ENCODE data around the gene PTPRN2.
A peak's percentile ranks its signal among the peaks of the same experiment; 100 is the strongest.
"Not testable (repeated sequence)": the region's sequence is repeated elsewhere in the genome, so short reads cannot be mapped to it uniquely, and the experiment has no call there.

Gene PTPRN2

GRCh38 chr7:158587162-158588084, at the start of gene PTPRN2:
PTPRN2 (minus strand) TSS chr7:158587823.
- peak; percentile 49 to 53 for DNase-seq (ENCODE audit: low read depth in 2 of 2)

DNA sequence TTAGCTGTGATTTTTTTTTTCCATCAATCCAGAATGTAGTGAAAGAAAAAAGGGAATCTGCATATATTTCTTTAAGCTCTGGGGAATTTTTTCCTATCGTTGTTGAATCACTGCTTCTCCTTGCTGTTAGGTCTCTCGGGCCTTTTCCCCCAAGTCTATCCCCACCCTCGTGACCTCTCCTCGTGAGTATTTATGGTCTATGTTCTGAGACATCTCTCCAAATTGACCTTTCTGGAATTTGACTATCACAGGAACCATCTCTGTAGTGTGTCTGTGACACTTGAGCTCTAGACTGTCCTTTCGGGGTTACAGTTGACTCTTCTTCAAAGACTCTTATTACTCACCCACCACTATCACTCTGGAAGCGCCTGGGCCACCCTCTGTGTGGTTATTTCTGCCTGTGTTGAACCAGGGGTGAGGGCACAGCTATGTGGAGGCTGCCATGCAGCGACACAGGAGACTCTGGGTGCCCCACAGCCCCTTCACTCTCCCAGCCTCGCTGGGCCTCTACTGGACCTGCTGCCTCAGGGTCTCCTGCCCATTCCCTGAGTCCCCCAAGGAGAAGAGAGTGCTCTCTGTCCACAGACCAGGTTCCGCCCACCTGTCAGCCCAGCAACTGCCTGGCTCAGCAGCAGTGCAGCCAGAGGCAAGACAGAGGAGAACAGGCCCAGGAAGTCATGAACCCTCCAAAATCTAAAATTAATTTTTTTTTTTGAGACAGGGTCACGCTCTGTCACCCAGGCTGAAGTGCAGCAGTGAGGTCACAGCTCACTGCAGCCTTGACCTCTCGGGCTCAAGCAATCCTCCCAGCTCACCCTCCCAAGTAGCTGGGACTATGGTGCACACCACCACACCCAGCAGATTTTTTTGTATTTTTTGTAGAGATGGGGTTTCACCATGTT, 45.7 kb upstream of the PTPRN2 start:
- DNase-seq (ENCODE audit: low read depth in 2 of 2), result no peak

- no peak for DNase-seq (ENCODE audit: low read depth in 2 of 2)
Observed at GRCh38 chr7:158631574-158632195, 44.1 kb upstream of the PTPRN2 start.

- not testable (repeated sequence) for DNase-seq (ENCODE audit: low read depth in 2 of 2)
Observed at GRCh38 chr7:158626289-158626688, 38.7 kb upstream of the PTPRN2 start.

- DNase-seq (ENCODE audit: low read depth in 2 of 2), result no peak
Observed at GRCh38 chr7:158623241-158623640, 35.6 kb upstream of the PTPRN2 start.

GRCh38 chr7:158620839-158621441, 33.3 kb upstream of the PTPRN2 start:
- DNase-seq (ENCODE audit: low read depth in 2 of 2), result no peak

DNA sequence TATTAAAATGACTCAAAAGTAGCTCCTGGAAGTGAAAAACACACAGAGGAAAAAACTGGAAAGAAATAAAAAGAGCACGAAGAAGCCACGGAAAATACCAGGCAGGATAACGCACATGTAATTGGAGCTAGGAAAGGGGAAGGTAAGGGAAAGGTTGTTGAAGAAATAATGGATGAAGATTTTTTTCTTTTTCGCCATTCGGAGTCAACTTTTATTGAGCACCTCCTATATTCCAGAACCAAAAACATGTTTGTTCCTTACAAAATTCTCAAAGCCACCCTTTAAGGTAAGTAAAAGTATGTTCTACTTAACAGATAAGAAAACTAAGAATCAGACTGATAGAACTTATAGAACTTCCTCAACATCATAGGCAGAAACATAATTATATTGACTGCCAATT, 32.8 kb upstream of the PTPRN2 start:
- no peak for DNase-seq (ENCODE audit: low read depth in 2 of 2)

DNA sequence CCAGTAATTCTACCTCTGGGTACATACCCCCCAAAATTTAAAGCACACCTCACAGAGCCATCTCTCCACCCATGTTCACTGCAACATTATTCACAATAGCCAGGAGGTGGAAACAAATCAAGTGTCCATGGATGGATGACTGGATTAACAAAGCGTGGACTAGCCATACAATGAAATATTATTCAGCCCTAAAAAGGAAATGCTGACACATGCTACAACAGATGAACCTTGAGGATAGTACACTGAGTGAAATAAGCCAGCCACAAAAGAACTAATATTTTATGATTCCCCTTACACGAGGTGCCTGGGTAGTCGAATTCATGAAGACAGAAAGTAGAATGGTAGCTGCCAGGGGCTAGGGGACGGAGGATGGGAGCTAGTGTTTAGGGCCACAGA, 31.1 kb upstream of the PTPRN2 start:
- no peak for DNase-seq (ENCODE audit: low read depth in 2 of 2)

GRCh38 chr7:158617737-158618128, 30.1 kb upstream of the PTPRN2 start:
- no peak for DNase-seq (ENCODE audit: low read depth in 2 of 2)

GRCh38 chr7:158616050-158616449, 28.4 kb upstream of the PTPRN2 start:
- no peak for DNase-seq (ENCODE audit: low read depth in 2 of 2)

DNA sequence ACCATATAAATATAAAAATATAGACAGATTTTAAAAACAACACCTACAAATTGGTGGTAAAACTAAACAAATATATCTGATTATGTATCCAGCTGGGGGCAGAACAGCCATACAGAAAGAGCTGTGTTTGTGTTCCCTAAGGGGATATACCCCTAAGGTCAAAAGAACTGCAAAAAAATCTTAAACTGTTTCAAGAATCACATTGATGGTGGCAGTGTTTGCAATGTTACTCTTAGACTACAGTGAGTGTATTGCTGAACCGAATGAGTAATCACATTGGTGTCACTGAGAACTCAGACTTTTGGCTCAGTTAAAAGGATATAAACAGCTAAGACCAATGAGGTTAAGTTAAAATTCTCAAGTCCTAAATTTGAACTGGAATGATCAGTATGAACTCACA, 27.1 kb upstream of the PTPRN2 start:
- no peak for DNase-seq (ENCODE audit: low read depth in 2 of 2)

DNA sequence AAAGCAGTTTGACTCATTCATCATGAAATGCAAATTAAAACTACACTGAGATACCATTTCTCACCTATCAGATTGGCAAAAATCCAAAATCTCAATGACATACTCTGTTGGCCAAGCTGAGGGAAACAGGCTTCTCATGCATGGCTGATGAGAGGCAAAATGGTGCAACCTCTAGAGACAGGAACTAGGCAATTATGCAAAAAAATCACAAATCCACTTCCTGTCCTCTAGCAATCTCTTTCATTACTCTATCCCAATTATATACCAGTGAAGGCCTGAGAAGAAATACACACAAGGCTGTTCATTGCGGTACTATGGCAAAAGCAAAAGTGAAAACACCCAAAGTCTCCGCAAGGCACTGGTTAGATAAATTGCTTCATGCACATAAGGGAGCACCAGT, 25.9 kb upstream of the PTPRN2 start:
- DNase-seq (ENCODE audit: low read depth in 2 of 2), result no peak

- DNase-seq (ENCODE audit: low read depth in 2 of 2), result no peak
Observed at GRCh38 chr7:158612546-158612945, 24.9 kb upstream of the PTPRN2 start.

GRCh38 chr7:158611541-158611940, 23.9 kb upstream of the PTPRN2 start:
- no peak for DNase-seq (ENCODE audit: low read depth in 2 of 2)

DNA sequence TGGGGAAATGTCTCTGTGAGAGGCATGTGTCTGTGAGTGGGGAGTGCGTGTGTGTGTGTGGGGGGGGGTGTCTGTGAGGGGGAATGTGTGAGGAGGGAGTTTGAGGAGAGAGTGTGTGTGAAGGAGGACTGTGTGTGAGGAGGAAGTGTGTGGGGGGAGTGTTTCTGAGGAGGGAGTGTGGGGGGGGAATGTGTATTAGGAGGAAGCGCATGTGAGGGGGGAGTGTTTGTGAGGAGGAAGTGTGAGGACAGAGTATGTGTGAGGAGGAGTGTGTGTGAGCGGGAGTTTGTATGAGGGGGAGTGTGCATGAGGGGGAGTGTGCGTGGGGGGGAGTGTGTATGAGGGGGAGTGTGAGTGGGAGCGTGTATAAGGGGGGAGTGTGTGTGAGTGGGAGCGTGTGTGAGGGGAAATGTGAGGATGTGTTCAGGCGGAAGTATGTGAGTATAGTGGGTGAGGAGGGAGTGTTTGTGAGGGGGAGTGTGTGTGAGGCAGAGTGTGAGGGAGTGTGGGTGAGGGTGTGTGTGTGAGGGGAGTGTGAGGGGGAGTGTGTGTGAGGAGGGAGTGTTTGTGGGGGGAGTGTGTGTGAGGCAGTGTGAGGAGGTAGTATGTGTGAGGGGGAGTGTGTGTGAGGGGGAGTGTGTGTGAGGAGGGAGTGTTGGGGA, 21.8 kb upstream of the PTPRN2 start:
- no peak for DNase-seq (ENCODE audit: low read depth in 2 of 2)

GRCh38 chr7:158607563-158607962, 19.9 kb upstream of the PTPRN2 start:
- DNase-seq (ENCODE audit: low read depth in 2 of 2), result no peak

- DNase-seq (ENCODE audit: low read depth in 2 of 2), result no peak
Observed at GRCh38 chr7:158606671-158607424, 19.2 kb upstream of the PTPRN2 start.

GRCh38 chr7:158606129-158606528, 18.5 kb upstream of the PTPRN2 start:
- DNase-seq (ENCODE audit: low read depth in 2 of 2), result no peak

DNA sequence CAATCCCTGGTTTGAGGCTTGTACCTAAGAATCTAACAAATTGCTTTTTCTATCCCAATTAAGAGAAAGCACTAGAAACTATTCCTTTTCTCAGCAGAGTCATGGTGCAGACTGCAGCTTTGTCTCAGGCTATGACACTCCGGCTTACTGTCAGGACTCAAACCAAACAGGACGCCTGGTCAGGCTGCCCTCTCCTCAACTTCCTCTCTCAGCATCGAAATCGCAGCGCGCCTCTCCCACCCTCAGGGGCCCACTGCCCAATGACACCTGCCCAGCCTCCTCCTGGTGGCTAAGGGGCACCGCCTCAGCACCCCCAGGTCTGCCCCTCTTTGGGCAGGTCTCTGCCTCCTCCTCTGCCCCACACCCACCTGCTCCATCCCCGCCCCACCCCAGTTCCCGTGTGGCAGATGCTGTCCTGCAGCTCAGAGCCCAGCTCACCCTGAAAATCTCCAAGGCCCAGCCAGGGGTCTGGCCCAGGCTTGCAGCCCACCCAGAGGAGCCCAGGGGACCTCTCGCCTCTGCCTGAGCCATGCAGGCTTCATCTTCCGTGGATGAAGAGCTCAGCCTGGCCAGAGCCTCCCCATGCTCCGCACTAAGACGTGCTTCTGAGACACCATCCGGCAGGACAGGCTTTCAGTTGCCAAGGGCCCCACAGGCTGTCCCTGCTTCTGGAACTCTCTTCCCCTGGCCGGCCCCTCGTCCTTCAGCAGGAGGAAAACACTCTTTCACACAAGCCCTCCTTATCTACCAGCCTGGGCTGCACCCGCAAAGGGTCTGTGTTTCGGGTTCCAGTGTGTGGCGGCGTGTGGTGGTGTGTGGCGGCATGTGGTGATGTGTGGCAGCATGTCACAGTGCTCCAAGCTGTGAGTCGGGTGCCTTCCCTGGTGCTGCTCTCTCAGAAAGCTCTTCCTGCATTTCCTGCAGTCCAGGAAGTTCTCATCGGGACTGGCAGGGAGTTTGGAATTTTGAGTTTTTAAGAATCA, 16.4 kb upstream of the PTPRN2 start:
- no peak for DNase-seq (ENCODE audit: low read depth in 2 of 2)

All from activated CD4-positive, alpha-beta T cell treated with anti-CD3 and anti-CD28 coated beads for 24 hours (primary cell).